HCT116 (cell line): Measurements from ENCODE around the gene ITPR1. TPM values are rescaled to one million over a fixed set of nuclear protein-coding genes. Genes with fewer than 3 reads are reported as not detected.

Experiments used
- ATAC-seq: fragments of 200-7000 bp; cut with Tn5 transposase; 2 replicates; pipeline ENCODE4 v1.9.1; 2020; ENCODE audit warnings: mild to moderate bottlenecking, moderate library complexity
- BruUV-seq: library from RNA; stranded (reverse); fragments of 400-500 nt; replicated peaks from 2 replicates; lab custom pipeline; 2021; lab: Mats Ljungman, UMichigan
- CTCF ChIA-PET: fragments of 300-600 bp; sonication (Branson Sonifier 250); formaldehyde crosslinking; loops from one replicate; lab custom pipeline; 2021; ENCODE audit warnings: antibody characterized with exemption; lab: Charles Lee
- POLR2A ChIA-PET: fragments of 300-600, 350-600 bp; sonication (Branson Sonifier 250); formaldehyde crosslinking; loops from one replicate; lab custom pipeline; 2021; ENCODE audit warnings: antibody characterized with exemption; lab: Charles Lee
- RAD21 ChIA-PET, 2 experiments: fragments of 300-600 bp; sonication (Branson Sonifier 250); formaldehyde crosslinking; loops; one replicate each; lab custom pipeline; 2023; ENCODE audit warnings: low total read pairs in 2 of 2; ENCODE audit not compliant: uncharacterized antibody in 2 of 2, unreplicated experiment in 2 of 2, low non-redundant PET in 1 of 2; lab: Charles Lee
- DNase-seq: peaks from one replicate; pipeline ENCODE4 v3.0.0-alpha.2; 2010; ENCODE audit warnings: low read depth, low spot score
- H2AFZ ChIP-seq: fragments of 200-600 bp; shearing (Covaris generic), sonication (generic); 2 replicates; pipeline ENCODE4 v1.6.1; 2017; ENCODE audit warnings: low read depth, mixed run types, mixed read lengths, antibody characterized with exemption, low read length; ENCODE audit not compliant: poor library complexity, severe bottlenecking
- H3K27ac ChIP-seq: 2 replicates; pipeline ENCODE4 v1.5.1; 2012; ENCODE audit warnings: low read depth, low read length
- H3K27me3 ChIP-seq: fragments of 200-600 bp; sonication (generic); 2 replicates; pipeline ENCODE4 v1.6.1; 2016; ENCODE audit warnings: mixed run types, low read length, mixed read lengths; ENCODE audit not compliant: insufficient read depth
- H3K36me3 ChIP-seq, 2 experiments: fragments of 200-500 bp in 1 of 2; fragments of 200-600 bp in 1 of 2; sonication (Bioruptor generic) in 1 of 2; sonication (generic) in 1 of 2; 2 replicates each; pipeline versions ENCODE4 v1.5.1 to v1.6.1; 2014 to 2016; ENCODE audit warnings: low read length in 2 of 2, inconsistent platforms in 1 of 2, mixed read lengths in 1 of 2, mixed run types in 1 of 2; ENCODE audit not compliant: insufficient read depth in 2 of 2, control insufficient read depth in 1 of 2
- H3K4me1 ChIP-seq, 2 experiments: fragments of 200-600 bp in 1 of 2; sonication (generic) in 1 of 2; 2 replicates each; pipeline versions ENCODE4 v1.5.1 to v1.6.1; 2012 to 2017; ENCODE audit warnings: low read length in 2 of 2, inconsistent platforms in 1 of 2, mild to moderate bottlenecking in 1 of 2, mixed read lengths in 1 of 2, mixed run types in 1 of 2, moderate library complexity in 1 of 2; ENCODE audit not compliant: insufficient read depth in 2 of 2, control insufficient read depth in 1 of 2
- H3K4me2 ChIP-seq: fragments of 200-600 bp; sonication (generic); 2 replicates; pipeline ENCODE4 v1.6.1; 2017; ENCODE audit warnings: mixed run types, low read length, mixed read lengths
- H3K4me3 ChIP-seq, 2 experiments: fragments of 200-600 bp in 1 of 2; sonication (generic) in 1 of 2; replicated peaks in 1 of 2; 2 replicates each; pipeline ENCODE4 v1.5.1; 2011 to 2016; ENCODE audit warnings: low read length in 2 of 2, control low read depth in 1 of 2, low read depth in 1 of 2, mild to moderate bottlenecking in 1 of 2, mixed read lengths in 1 of 2, mixed run types in 1 of 2
- H3K79me2 ChIP-seq: fragments of 200-600 bp; sonication (generic); 2 replicates; pipeline ENCODE4 v1.6.1; 2017; ENCODE audit warnings: mild to moderate bottlenecking, mixed run types, low read length, moderate library complexity, mixed read lengths; ENCODE audit not compliant: insufficient read depth
- H3K9ac ChIP-seq: fragments of 200-600 bp; sonication (generic); 2 replicates; pipeline ENCODE4 v1.6.1; 2016; ENCODE audit warnings: low read length, mixed read lengths
- H3K9me2 ChIP-seq: fragments of 200-600 bp; sonication (generic), shearing (Covaris generic); 2 replicates; pipeline ENCODE4 v1.6.1; 2017; ENCODE audit warnings: mixed run types, mild to moderate bottlenecking, moderate library complexity; ENCODE audit not compliant: insufficient read depth
- H3K9me3 ChIP-seq, 2 experiments: fragments of 200-500 bp in 1 of 2; fragments of 200-600 bp in 1 of 2; sonication (Bioruptor generic) in 1 of 2; sonication (generic) in 1 of 2; 2 replicates each; pipeline ENCODE4 v1.6.1; 2014 to 2017; ENCODE audit warnings: low read length in 2 of 2, mixed read lengths in 2 of 2, inconsistent platforms in 1 of 2, low read depth in 1 of 2, mild to moderate bottlenecking in 1 of 2, mixed run types in 1 of 2, moderate library complexity in 1 of 2; ENCODE audit not compliant: control insufficient read depth in 1 of 2, insufficient read depth in 1 of 2
- H4K20me1 ChIP-seq: fragments of 200-600 bp; sonication (generic), shearing (Covaris generic); 2 replicates; pipeline ENCODE4 v1.6.1; 2017; ENCODE audit warnings: mixed run types, mild to moderate bottlenecking, moderate library complexity; ENCODE audit not compliant: insufficient read depth
- CBX3 ChIP-seq: IDR thresholded peaks from 2 replicates; pipeline ENCODE4 v1.6.1; 2012; ENCODE audit warnings: low read depth
- CEBPB ChIP-seq: IDR thresholded peaks from 2 replicates; pipeline ENCODE4 v1.6.1; 2012; ENCODE audit warnings: low read depth
- CTCF ChIP-seq, 3 experiments: fragments of 200-600 bp in 1 of 3; sonication (generic) in 1 of 3; IDR thresholded peaks in 2 of 3; conservative IDR thresholded peaks in 1 of 3; 2 replicates each; pipeline ENCODE4 v1.5.1; 2012 to 2017; ENCODE audit warnings: low read depth in 2 of 3, low read length in 2 of 3, antibody characterized with exemption in 1 of 3, borderline replicate concordance in 1 of 3, control low read depth in 1 of 3, mild to moderate bottlenecking in 1 of 3, mixed read lengths in 1 of 3, mixed run types in 1 of 3, moderate library complexity in 1 of 3; ENCODE audit not compliant: insufficient read depth in 1 of 3
- ELF1 ChIP-seq: IDR thresholded peaks from 2 replicates; pipeline ENCODE4 v1.6.1; 2012; ENCODE audit warnings: low read depth, borderline replicate concordance
- EZH2phosphoT487 ChIP-seq: fragments of 200-600 bp; IDR thresholded peaks from 2 replicates; pipeline ENCODE4 v1.6.1; 2018; ENCODE audit warnings: antibody characterized with exemption, borderline replicate concordance
- FOSL1 ChIP-seq: IDR thresholded peaks from 2 replicates; pipeline ENCODE4 v1.6.1; 2012; ENCODE audit warnings: low read depth
- JUND ChIP-seq: IDR thresholded peaks from 2 replicates; pipeline ENCODE4 v1.6.1; 2012
- POLR2A ChIP-seq: IDR thresholded peaks from 2 replicates; pipeline ENCODE4 v1.7.0; 2011; ENCODE audit warnings: borderline replicate concordance; ENCODE audit not compliant: insufficient read depth, insufficient read length; ENCODE audit errors: extremely low read depth
- POLR2AphosphoS5 ChIP-seq: IDR thresholded peaks from 2 replicates; pipeline ENCODE4 v1.6.1; 2011; ENCODE audit warnings: mild to moderate bottlenecking, low read depth, low read length, moderate library complexity
- RAD21 ChIP-seq: IDR thresholded peaks from 2 replicates; pipeline ENCODE4 v1.6.1; 2012; ENCODE audit warnings: low read depth, mild to moderate bottlenecking
- SIN3A ChIP-seq: IDR thresholded peaks from 2 replicates; pipeline ENCODE4 v1.6.1; 2012; ENCODE audit warnings: low read depth
- SP1 ChIP-seq: IDR thresholded peaks from 2 replicates; pipeline ENCODE4 v1.6.1; 2012; ENCODE audit warnings: low read depth
- TCF7L2 ChIP-seq: IDR thresholded peaks from 2 replicates; pipeline ENCODE4 v1.7.0; 2011; ENCODE audit warnings: borderline replicate concordance, inconsistent platforms; ENCODE audit not compliant: insufficient read depth, insufficient read length; ENCODE audit errors: extremely low read depth
- ZBTB33 ChIP-seq: IDR thresholded peaks from 2 replicates; pipeline ENCODE4 v1.6.1; 2011; ENCODE audit warnings: mild to moderate bottlenecking, low read length, moderate library complexity; ENCODE audit not compliant: insufficient replicate concordance; ENCODE audit errors: extremely low read depth
- ZFX ChIP-seq: fragments of 450-650 bp; IDR thresholded peaks from 2 replicates; pipeline ENCODE4 v1.6.1; 2017
- intact Hi-C: fragments of 100-400 bp; cut with micrococcal nuclease; formaldehyde crosslinking; loops from 2 replicates; pipeline ENCODE4 v1.10.0; 2022
- total RNA-seq: library from RNA; stranded (reverse); gene quantifications from one replicate; pipeline ENCODE4 v1.2.1, GENCODE V29; 2021; ENCODE audit not compliant: unreplicated experiment
- TF ChIP-seq, protein P1 (sequence below): IDR thresholded peaks from 2 replicates; pipeline ENCODE4 v1.6.1; 2012
- TF ChIP-seq, protein P2 (sequence below): IDR thresholded peaks from 2 replicates; pipeline ENCODE4 v1.6.1; 2012; ENCODE audit warnings: low read depth

ITPR1 gene
- total RNA-seq, 1 experiment from 2014 or later: 9.2 TPM

GRCh38 chr3:4656059-4656458 is 162.9 kb downstream of the ITPR1 start:
- BruUV-seq: no TSS peak
- no peaks in the 10 kb centered on the region for H3K27me3 ChIP-seq
- H4K20me1 ChIP-seq: no peaks in the 10 kb centered on the region
- ATAC-seq: peak; percentile 99
- TF ChIP-seq POLR2AphosphoS5 (no peak), ZBTB33 (no peak), POLR2A (no peak), TCF7L2 (no peak), CTCF (IDR thresholded peaks at IDR 0.05 in 2 of 3, conservative IDR thresholded peaks at IDR 0.05 in 1 of 3; ENCODE audit: borderline replicate concordance in 1 of 3, insufficient read depth in 1 of 3, low read depth in 2 of 3, low read length in 2 of 3) (peak; percentile 85 to 95 (median 91)), FOSL1 (no peak), RAD21 (peak; percentile 95), ZFX (no peak), ELF1 (no peak), SIN3A (no peak), JUND (no peak), EZH2phosphoT487 (no peak), CBX3 (no peak), SP1 (no peak), CEBPB (no peak)
- TF ChIP-seq, protein P1, sequence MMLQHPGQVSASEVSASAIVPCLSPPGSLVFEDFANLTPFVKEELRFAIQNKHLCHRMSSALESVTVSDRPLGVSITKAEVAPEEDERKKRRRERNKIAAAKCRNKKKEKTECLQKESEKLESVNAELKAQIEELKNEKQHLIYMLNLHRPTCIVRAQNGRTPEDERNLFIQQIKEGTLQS: no peak
- TF ChIP-seq, protein P2, sequence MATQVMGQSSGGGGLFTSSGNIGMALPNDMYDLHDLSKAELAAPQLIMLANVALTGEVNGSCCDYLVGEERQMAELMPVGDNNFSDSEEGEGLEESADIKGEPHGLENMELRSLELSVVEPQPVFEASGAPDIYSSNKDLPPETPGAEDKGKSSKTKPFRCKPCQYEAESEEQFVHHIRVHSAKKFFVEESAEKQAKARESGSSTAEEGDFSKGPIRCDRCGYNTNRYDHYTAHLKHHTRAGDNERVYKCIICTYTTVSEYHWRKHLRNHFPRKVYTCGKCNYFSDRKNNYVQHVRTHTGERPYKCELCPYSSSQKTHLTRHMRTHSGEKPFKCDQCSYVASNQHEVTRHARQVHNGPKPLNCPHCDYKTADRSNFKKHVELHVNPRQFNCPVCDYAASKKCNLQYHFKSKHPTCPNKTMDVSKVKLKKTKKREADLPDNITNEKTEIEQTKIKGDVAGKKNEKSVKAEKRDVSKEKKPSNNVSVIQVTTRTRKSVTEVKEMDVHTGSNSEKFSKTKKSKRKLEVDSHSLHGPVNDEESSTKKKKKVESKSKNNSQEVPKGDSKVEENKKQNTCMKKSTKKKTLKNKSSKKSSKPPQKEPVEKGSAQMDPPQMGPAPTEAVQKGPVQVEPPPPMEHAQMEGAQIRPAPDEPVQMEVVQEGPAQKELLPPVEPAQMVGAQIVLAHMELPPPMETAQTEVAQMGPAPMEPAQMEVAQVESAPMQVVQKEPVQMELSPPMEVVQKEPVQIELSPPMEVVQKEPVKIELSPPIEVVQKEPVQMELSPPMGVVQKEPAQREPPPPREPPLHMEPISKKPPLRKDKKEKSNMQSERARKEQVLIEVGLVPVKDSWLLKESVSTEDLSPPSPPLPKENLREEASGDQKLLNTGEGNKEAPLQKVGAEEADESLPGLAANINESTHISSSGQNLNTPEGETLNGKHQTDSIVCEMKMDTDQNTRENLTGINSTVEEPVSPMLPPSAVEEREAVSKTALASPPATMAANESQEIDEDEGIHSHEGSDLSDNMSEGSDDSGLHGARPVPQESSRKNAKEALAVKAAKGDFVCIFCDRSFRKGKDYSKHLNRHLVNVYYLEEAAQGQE: no peak
- H3K36me3 ChIP-seq: no peaks in the 10 kb centered on the region
- no peaks in the 10 kb centered on the region for H3K4me1 ChIP-seq
- H2AFZ ChIP-seq: peak overlapping the region; percentile 30
- CTCF ChIA-PET: no interaction called here
- peak; percentile 56 for DNase-seq
- H3K9me2 ChIP-seq: no peaks in the 10 kb centered on the region
- H3K27ac ChIP-seq: no peak overlapping the region
- H3K79me2 ChIP-seq: no peaks in the 10 kb centered on the region
- intact Hi-C loops: loop anchor here (1.0 to 10.0 kb wide), 4 partner anchors 55 to 569 kb away; partner anchors contain the start of gene BHLHE40
- H3K4me2 ChIP-seq: no peak overlapping the region
- H3K4me3 ChIP-seq: no peak overlapping the region
- RAD21 ChIA-PET: no interaction called here
- H3K9me3 ChIP-seq: no peaks in the 10 kb centered on the region
- POLR2A ChIA-PET: no interaction called here
- no peak overlapping the region for H3K9ac ChIP-seq
